HG03103 (cell line): ENCODE measurements around the gene TCAF1.
"Not testable (repeated sequence)": the region's sequence is repeated elsewhere in the genome, so short reads cannot be mapped to it uniquely, and the experiment has no call there.

Experiments
- ATAC-seq: cut with Tn5 transposase; IDR thresholded peaks from one replicate; pipeline ENCODE4 v1.9.1; 2021; ENCODE audit warnings: low read depth; ENCODE audit not compliant: unreplicated experiment

The TCAF1 gene

GRCh38 chr7:143806664-143807071 is 95.3 kb downstream of the TCAF1 start:
- ATAC-seq = not testable (repeated sequence)
